ENCODE measurements around the gene SLC30A4. TPM values are rescaled to one million over a fixed set of nuclear protein-coding genes. Genes with fewer than 3 reads are reported as not detected.

SLC30A4 gene, protein sequence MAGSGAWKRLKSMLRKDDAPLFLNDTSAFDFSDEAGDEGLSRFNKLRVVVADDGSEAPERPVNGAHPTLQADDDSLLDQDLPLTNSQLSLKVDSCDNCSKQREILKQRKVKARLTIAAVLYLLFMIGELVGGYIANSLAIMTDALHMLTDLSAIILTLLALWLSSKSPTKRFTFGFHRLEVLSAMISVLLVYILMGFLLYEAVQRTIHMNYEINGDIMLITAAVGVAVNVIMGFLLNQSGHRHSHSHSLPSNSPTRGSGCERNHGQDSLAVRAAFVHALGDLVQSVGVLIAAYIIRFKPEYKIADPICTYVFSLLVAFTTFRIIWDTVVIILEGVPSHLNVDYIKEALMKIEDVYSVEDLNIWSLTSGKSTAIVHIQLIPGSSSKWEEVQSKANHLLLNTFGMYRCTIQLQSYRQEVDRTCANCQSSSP
- 0.07 TPM in 1 of 2 replicates, not detected in the other for total RNA-seq (2021; fragmentation: NEBNext Ultra II Directional; extraction: Animal tissue kit (Norgen Biotek cat#: 25700))
- under 0.01 TPM in 1 of 2 replicates, not detected in the other for polyA plus RNA-seq (2011; rRNA removed)
- not detected for polyA plus RNA-seq (2011; cell fraction: cytosol; rRNA removed)
- polyA plus RNA-seq (2011; cell fraction: nucleus; rRNA removed) = not detected
- not detected in 4 replicates for polyA plus RNA-seq (2012, experiment 1 of 2)
- polyA plus RNA-seq (2012, experiment 2 of 2) = not detected
- 0.02 TPM for polyA plus RNA-seq (2013, experiment 1 of 2)
- polyA plus RNA-seq (2013, experiment 2 of 2) = 0.07 TPM
- 0.05 TPM in 1 of 2 replicates, not detected in the other for polyA minus RNA-seq (2011; rRNA and poly(A)+ RNA removed)
- polyA minus RNA-seq (2011; cell fraction: cytosol; rRNA and poly(A)+ RNA removed) = not detected
- not detected for polyA minus RNA-seq (2011; cell fraction: nucleus; rRNA and poly(A)+ RNA removed)
- long read RNA-seq, experiment 1 = 0 reads
- long read RNA-seq, experiment 2 = 0 reads

GRCh38 chr15:45522328-45523165 lies at the start of gene SLC30A4:
Gene SLC30A4, minus strand, starts transcription at chr15:45522755. Its CDS starts 401 bp downstream, at chr15:45522354.
- H3K4me2 ChIP-seq (ENCODE audit: insufficient read depth in 1 of 2, low read depth in 2 of 2, low read length in 2 of 2) = peak within 1 kb of the TSS; percentile 73 to 74
- H3K36me3 ChIP-seq (ENCODE audit: control insufficient read depth in 2 of 4, insufficient read depth in 4 of 4, low read length in 3 of 4) = no peaks in the 10 kb centered on the region
- H4K8ac ChIP-seq (ENCODE audit: extremely low read depth, insufficient read depth, low read length) = no peak within 1 kb of the TSS; the same call in 1 of the 2 replicates
- POLR2A ChIA-PET (ENCODE audit: partially characterized antibody) = interaction anchor here (0.9 kb wide), 1 partner anchor 51 kb away, joined by 3 read pairs; no protein-coding TSS in a partner anchor
- peak within 1 kb of the TSS; percentile 79; the same call in 1 of the 2 replicates for H2AFZ ChIP-seq (ENCODE audit: low read length)
- no peak within 1 kb of the TSS for H2BK15ac ChIP-seq (ENCODE audit: low read length)
- H3K23ac ChIP-seq (ENCODE audit: insufficient read length) = no peak within 1 kb of the TSS
- H3K27me3 ChIP-seq (replicated peaks in 1 of 4; ENCODE audit: control insufficient read depth in 3 of 4, extremely low read depth in 1 of 4, insufficient read depth in 3 of 4, low read length in 3 of 4) = peaks cover 28 to 52% (median 41%) of the 10 kb centered on the region in 4 experiments
- no peak within 1 kb of the TSS for H2BK5ac ChIP-seq (ENCODE audit: low read depth, low read length)
- no peak within 1 kb of the TSS for H3K18ac ChIP-seq (ENCODE audit: extremely low read depth, low read length)
- no peak within 1 kb of the TSS for H2BK20ac ChIP-seq (ENCODE audit: low read length)
- H2AK5ac ChIP-seq (ENCODE audit: low read depth, low read length) = no peak within 1 kb of the TSS
- no peak within 1 kb of the TSS for H2BK12ac ChIP-seq (ENCODE audit: low read depth, low read length)
- no peaks in the 10 kb centered on the region for H3K79me1 ChIP-seq (ENCODE audit: low read depth, low read length)
- H3K27ac ChIP-seq (ENCODE audit: low read depth, low read length) = no peak within 1 kb of the TSS
- WGBS, 2 experiments (ENCODE audit: extremely low coverage in 1 of 2, insufficient coverage in 1 of 2, insufficient read length in 1 of 2, insufficient replicate concordance in 2 of 2, low coverage in 1 of 2, low lambda C conversion rate in 2 of 2, missing lambda C conversion rate in 1 of 2) = 4% methylated on average over 30 of the region's 106 CpGs; no CpG with 5 or more reads in 1 of the 2 experiments
- CTCF ChIA-PET (ENCODE audit: partially characterized antibody) = interaction anchor here (0.7 to 1.8 kb wide), 3 partner anchors 10 to 51 kb away, joined by 3 to 12 read pairs (median 7); no protein-coding TSS in a partner anchor
- H3K9me3 ChIP-seq (ENCODE audit: insufficient read depth in 2 of 2, low read depth in 1 of 2, low read length in 1 of 2) = no peaks in the 10 kb centered on the region
- no peak within 1 kb of the TSS for H3K9ac ChIP-seq (replicated peaks in 1 of 4; ENCODE audit: extremely low read depth in 1 of 4, low read depth in 3 of 4, low read length in 3 of 4)
- no peak within 1 kb of the TSS for H4K91ac ChIP-seq (replicated peaks; ENCODE audit: insufficient read length, low read length)
- H4K20me1 ChIP-seq (replicated peaks in 1 of 2; ENCODE audit: control insufficient read depth in 1 of 2, insufficient read depth in 2 of 2, low read length in 2 of 2) = no peaks in the 10 kb centered on the region
- FAIRE-seq (no peak), DNase-seq (ENCODE audit: low read depth in 1 of 2, low spot score in 2 of 2) (peak; percentile 9 to 63)
- no peak within 1 kb of the TSS for H3K14ac ChIP-seq (ENCODE audit: insufficient read length)
- no peaks in the 10 kb centered on the region for H3K79me2 ChIP-seq (ENCODE audit: control insufficient read depth in 1 of 2, insufficient read depth in 2 of 2, low read length in 2 of 2)
- no peak within 1 kb of the TSS for H3K4ac ChIP-seq (replicated peaks; ENCODE audit: insufficient read length, low read depth, low read length)
- no peak within 1 kb of the TSS for H4K5ac ChIP-seq (ENCODE audit: insufficient read length, low read depth, low read length)
- peaks cover 0 to 3% (median 0%) of the 10 kb centered on the region in 4 experiments; a peak in 3 of 7 replicates for H3K4me1 ChIP-seq (replicated peaks in 1 of 4; ENCODE audit: control insufficient read depth in 3 of 4, insufficient read depth in 4 of 4, low read length in 3 of 4)
- no peak within 1 kb of the TSS for H3K56ac ChIP-seq (replicated peaks; ENCODE audit: insufficient read length, low read depth, low read length)
- H2BK120ac ChIP-seq (replicated peaks; ENCODE audit: low read depth, low read length) = no peak within 1 kb of the TSS
- H3K23me2 ChIP-seq (ENCODE audit: low read depth, low read length) = peaks cover 4% of the 10 kb centered on the region; the same call in 1 of the 2 replicates
- H3K4me3 ChIP-seq (ENCODE audit: extremely low read depth in 1 of 4, insufficient read depth in 2 of 4, low read depth in 3 of 4, low read length in 4 of 4) = peak within 1 kb of the TSS; percentile 38 to 59 (median 44)
- TF ChIP-seq, protein P1, sequence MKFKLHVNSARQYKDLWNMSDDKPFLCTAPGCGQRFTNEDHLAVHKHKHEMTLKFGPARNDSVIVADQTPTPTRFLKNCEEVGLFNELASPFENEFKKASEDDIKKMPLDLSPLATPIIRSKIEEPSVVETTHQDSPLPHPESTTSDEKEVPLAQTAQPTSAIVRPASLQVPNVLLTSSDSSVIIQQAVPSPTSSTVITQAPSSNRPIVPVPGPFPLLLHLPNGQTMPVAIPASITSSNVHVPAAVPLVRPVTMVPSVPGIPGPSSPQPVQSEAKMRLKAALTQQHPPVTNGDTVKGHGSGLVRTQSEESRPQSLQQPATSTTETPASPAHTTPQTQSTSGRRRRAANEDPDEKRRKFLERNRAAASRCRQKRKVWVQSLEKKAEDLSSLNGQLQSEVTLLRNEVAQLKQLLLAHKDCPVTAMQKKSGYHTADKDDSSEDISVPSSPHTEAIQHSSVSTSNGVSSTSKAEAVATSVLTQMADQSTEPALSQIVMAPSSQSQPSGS (IDR thresholded peaks at IDR 0.05; ENCODE audit: low read length) = no peak
- TF ChIP-seq GABPA (IDR thresholded peaks at IDR 0.05; ENCODE audit: borderline replicate concordance, insufficient read depth, low read length) = no peak

Data from H1 (cell line).